Measurements from ENCODE around the gene ACTMAP.

Gene ACTMAP

DNA sequence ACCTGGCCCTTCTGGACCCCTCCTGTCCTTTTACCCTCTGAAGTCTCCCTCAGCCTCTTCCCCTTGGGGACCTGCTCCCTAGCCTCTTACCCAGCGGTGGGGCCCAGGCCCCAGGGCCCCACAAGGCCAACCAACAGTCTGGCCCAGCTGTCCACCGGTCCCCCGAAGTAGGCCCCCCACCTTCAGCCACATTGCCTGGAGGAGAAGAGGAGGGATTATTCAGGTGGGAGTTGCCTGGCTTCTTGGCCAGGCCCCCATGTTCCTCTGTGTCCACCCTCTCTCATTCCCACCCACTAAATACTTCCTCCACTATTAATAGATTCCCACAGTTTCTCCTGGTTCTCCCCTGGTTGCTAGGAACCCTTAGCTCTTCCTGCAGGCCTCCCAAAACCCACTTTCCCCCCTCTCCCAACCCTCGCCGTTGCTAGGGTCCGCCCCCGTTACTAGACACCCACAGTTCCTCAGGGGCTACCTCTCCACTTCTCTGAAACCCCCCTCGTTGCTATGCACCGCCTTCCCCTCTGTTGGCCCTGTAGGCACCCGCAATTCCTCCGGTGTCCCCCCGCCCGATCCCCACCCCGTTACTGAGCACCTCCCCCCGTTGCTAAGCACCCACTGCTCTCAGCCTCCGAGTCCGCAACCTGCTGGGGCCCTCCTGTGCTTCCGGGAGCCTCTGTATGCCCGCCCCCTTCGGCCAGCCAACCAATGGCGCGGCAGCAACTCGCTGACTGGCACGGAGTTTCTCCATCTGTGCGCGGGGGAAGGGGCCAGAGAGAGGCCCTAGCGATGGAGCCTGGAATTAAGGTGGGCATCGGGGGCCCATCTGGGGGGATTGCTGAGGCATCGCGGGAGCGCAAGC, 35.6 kb downstream of the ACTMAP start:
- H3K4me3 ChIP-seq (ENCODE audit: low read depth, low read length), result peak overlapping the region; percentile 81
- DNase-seq (ENCODE audit: low read depth), result peak; percentile 95
- TF ChIP-seq CTCF (conservative IDR thresholded peaks at IDR 0.05; ENCODE audit: low read depth, low read length), result no peak

- no peak for DNase-seq (ENCODE audit: low read depth)
- no peak overlapping the region for H3K4me3 ChIP-seq (ENCODE audit: low read depth, low read length)
- TF ChIP-seq CTCF (conservative IDR thresholded peaks at IDR 0.05; ENCODE audit: low read depth, low read length), result no peak
Measured at GRCh38 chr19:40713939-40714338, 36.3 kb downstream of the ACTMAP start.

DNA sequence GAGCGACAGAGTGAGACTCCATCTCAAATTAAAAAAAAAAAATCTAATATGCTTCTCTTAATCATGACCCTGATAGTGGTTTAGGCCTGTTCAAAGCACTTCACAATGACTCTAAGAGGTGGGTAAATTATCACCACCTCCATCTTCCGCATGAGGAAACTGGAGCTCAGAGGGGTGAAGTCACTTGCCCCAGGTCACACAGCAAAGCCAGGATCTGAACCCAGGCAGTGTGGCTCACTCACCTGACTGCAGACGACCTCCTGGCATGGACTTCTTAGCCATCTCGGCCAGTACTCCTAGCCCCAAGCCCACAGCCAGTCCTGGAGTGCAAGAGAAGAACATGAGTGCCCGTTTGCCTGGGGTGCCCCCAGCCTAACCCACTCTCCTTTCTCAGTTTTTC, 40.5 kb downstream of the ACTMAP start:
- no peak for TF ChIP-seq CTCF (conservative IDR thresholded peaks at IDR 0.05; ENCODE audit: low read depth, low read length)
- no peak overlapping the region for H3K4me3 ChIP-seq (ENCODE audit: low read depth, low read length)
- DNase-seq (ENCODE audit: low read depth), result no peak

DNA sequence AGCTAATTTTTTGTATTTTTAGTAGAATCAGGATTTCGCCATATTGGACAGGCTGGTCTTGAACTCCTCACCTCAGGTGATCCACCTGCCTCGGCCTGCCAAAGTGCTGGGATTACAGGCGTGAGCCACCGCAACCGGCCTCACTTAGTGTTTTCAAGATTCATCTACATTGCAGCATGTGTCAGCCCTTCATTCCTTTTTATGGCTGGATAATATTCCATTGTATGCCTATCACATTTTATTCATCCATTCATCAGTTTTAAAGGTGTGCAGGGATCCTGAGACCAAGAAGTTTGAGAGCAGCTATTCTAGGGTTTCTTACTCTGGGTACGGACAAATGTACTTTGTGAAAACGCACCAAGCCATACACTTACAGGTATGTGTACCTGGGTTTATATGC, 42.7 kb downstream of the ACTMAP start:
- no peak for TF ChIP-seq CTCF (conservative IDR thresholded peaks at IDR 0.05; ENCODE audit: low read depth, low read length)
- no peak overlapping the region for H3K4me3 ChIP-seq (ENCODE audit: low read depth, low read length)
- DNase-seq (ENCODE audit: low read depth), result no peak

- no peak for TF ChIP-seq CTCF (conservative IDR thresholded peaks at IDR 0.05; ENCODE audit: low read depth, low read length)
- no peak overlapping the region for H3K4me3 ChIP-seq (ENCODE audit: low read depth, low read length)
- no peak for DNase-seq (ENCODE audit: low read depth)
Measured at GRCh38 chr19:40705950-40706619, 44.2 kb downstream of the ACTMAP start.

- no peak overlapping the region for H3K4me3 ChIP-seq (ENCODE audit: low read depth, low read length)
- TF ChIP-seq CTCF (conservative IDR thresholded peaks at IDR 0.05; ENCODE audit: low read depth, low read length), result no peak
- DNase-seq (ENCODE audit: low read depth), result no peak
Measured at GRCh38 chr19:40705362-40705651, 45.0 kb downstream of the ACTMAP start.

Measured in choroid plexus epithelial cell (primary cell).